GM21447 (cell line): ENCODE data around the gene MTX1.
"Not testable (repeated sequence)": the region's sequence is repeated elsewhere in the genome, so short reads cannot be mapped to it uniquely, and the experiment has no call there.

Experiments
- ATAC-seq: cut with Tn5 transposase; IDR thresholded peaks from one replicate; pipeline ENCODE4 v1.9.1; 2021; ENCODE audit not compliant: unreplicated experiment

MTX1 gene

GRCh38 chr1:155208541-155209311 lies at the start of gene MTX1:
TSS of gene MTX1 (plus strand) at chr1:155208695. CDS start at chr1:155208805, 110 bp downstream.
- ATAC-seq: peak; percentile 76

- ATAC-seq: no peak
Observed at GRCh38 chr1:155158991-155159390, 49.5 kb upstream of the MTX1 start.

GRCh38 chr1:155160128-155160527 lies 48.4 kb upstream of the MTX1 start:
- no peak for ATAC-seq

GRCh38 chr1:155162631-155163030 lies 45.9 kb upstream of the MTX1 start:
- ATAC-seq: not testable (repeated sequence)

GRCh38 chr1:155163785-155164184 lies 44.7 kb upstream of the MTX1 start:
- not testable (repeated sequence) for ATAC-seq

GRCh38 chr1:155164625-155165024 lies 43.9 kb upstream of the MTX1 start:
- ATAC-seq: not testable (repeated sequence)

- ATAC-seq: no peak
Observed at GRCh38 chr1:155166051-155166470, 42.4 kb upstream of the MTX1 start.

- ATAC-seq: no peak
Observed at GRCh38 chr1:155166471-155167165, 41.9 kb upstream of the MTX1 start.

GRCh38 chr1:155167166-155168104 lies 41.1 kb upstream of the MTX1 start:
- no peak for ATAC-seq

- ATAC-seq: not testable (repeated sequence)
Observed at GRCh38 chr1:155168105-155168445, 40.4 kb upstream of the MTX1 start.

GRCh38 chr1:155168456-155169210 lies 39.9 kb upstream of the MTX1 start:
- ATAC-seq: no peak

GRCh38 chr1:155169541-155169940 lies 39.0 kb upstream of the MTX1 start:
- no peak for ATAC-seq

- no peak for ATAC-seq
Observed at GRCh38 chr1:155170101-155170785, 38.3 kb upstream of the MTX1 start.

GRCh38 chr1:155170806-155171205 lies 37.7 kb upstream of the MTX1 start:
- ATAC-seq: no peak

- peak; percentile 12 for ATAC-seq
Observed at GRCh38 chr1:155171836-155172731, 36.4 kb upstream of the MTX1 start.

- peak; percentile 70 for ATAC-seq
Observed at GRCh38 chr1:155172732-155173477, 35.6 kb upstream of the MTX1 start, which contains the start of gene KRTCAP2. TSS of gene KRTCAP2 (minus strand) at chr1:155173304. CDS start at chr1:155173224, 80 bp downstream.

GRCh38 chr1:155173478-155174323 lies 34.8 kb upstream of the MTX1 start, which contains the start of gene TRIM46:
TSS of gene TRIM46 (plus strand) at chr1:155173849. CDS start at chr1:155173967, 118 bp downstream.
- ATAC-seq: peak; percentile 8
